ENCODE results near the gene APBB2. TPM values are rescaled to one million over a fixed set of nuclear protein-coding genes. Genes with fewer than 3 reads are reported as not detected.

APBB2 gene
- total and polyA plus RNA-seq, 4 donors = 4.8 to 31.5 (median 11.2) TPM

GRCh38 chr4:40837094-40837870, 377.1 kb downstream of the APBB2 start:
- H3K9me3 ChIP-seq (ENCODE audit: control insufficient read depth in 4 of 4, low read length in 3 of 4) = no peaks in the 10 kb centered on the region
- WGBS = 91% methylated on average over 16 of the region's 16 CpGs
- no peak overlapping the region for H3K4me3 ChIP-seq (ENCODE audit: low read depth in 1 of 3, low read length in 3 of 3)
- H3K4me1 ChIP-seq (ENCODE audit: control insufficient read depth in 4 of 4, insufficient read depth in 4 of 4, low read length in 3 of 4) = no peaks in the 10 kb centered on the region
- no peaks in the 10 kb centered on the region for H3K27me3 ChIP-seq (ENCODE audit: control insufficient read depth in 4 of 4, insufficient read depth in 4 of 4, low read length in 3 of 4)
- H3K9ac ChIP-seq (ENCODE audit: low read depth in 1 of 2, low read length in 2 of 2) = no peak overlapping the region
- peaks cover 0 to 16% (median 4%) of the 10 kb centered on the region in 4 donors for H3K36me3 ChIP-seq (ENCODE audit: control insufficient read depth in 4 of 4, insufficient read depth in 3 of 4, low read depth in 1 of 4, low read length in 3 of 4)
- no peak overlapping the region for H3K27ac ChIP-seq (ENCODE audit: low read depth in 1 of 2, low read length in 2 of 2)
- DNase-seq (ENCODE audit: low spot score) = no peak
- no peak for TF ChIP-seq JUND (IDR thresholded peaks at IDR 0.05)
- no peak for TF ChIP-seq NR2F2 (IDR thresholded peaks at IDR 0.05)
- no peak for TF ChIP-seq FOXA1 (IDR thresholded peaks at IDR 0.05)
- TF ChIP-seq EGR1 (IDR thresholded peaks at IDR 0.05; ENCODE audit: low read depth in 2 of 2) = no peak
- no peak for TF ChIP-seq TAF1 (conservative IDR thresholded peaks at IDR 0.05)
- no peak for TF ChIP-seq RXRA (IDR thresholded peaks at IDR 0.05)
- TF ChIP-seq HNF4G (IDR thresholded peaks at IDR 0.05) = no peak
- no peak for TF ChIP-seq ATF3 (IDR thresholded peaks at IDR 0.05)
- no peak for TF ChIP-seq RAD21 (IDR thresholded peaks at IDR 0.05)

GRCh38 chr4:40833212-40833611, 381.1 kb downstream of the APBB2 start:
- H3K4me1 ChIP-seq (ENCODE audit: control insufficient read depth in 4 of 4, insufficient read depth in 4 of 4, low read length in 3 of 4) = no peaks in the 10 kb centered on the region
- peaks cover 0 to 22% (median 2%) of the 10 kb centered on the region in 4 donors for H3K36me3 ChIP-seq (ENCODE audit: control insufficient read depth in 4 of 4, insufficient read depth in 3 of 4, low read depth in 1 of 4, low read length in 3 of 4)
- WGBS = 96% methylated on average over 11 of the region's 11 CpGs
- H3K9ac ChIP-seq (ENCODE audit: low read depth in 1 of 2, low read length in 2 of 2) = no peak overlapping the region
- DNase-seq (ENCODE audit: low spot score) = no peak
- H3K27ac ChIP-seq (ENCODE audit: low read depth in 1 of 2, low read length in 2 of 2) = no peak overlapping the region
- no peak for TF ChIP-seq EGR1 (IDR thresholded peaks at IDR 0.05; ENCODE audit: low read depth in 2 of 2)
- no peak for TF ChIP-seq JUND (IDR thresholded peaks at IDR 0.05)
- no peak for TF ChIP-seq NR2F2 (IDR thresholded peaks at IDR 0.05)
- TF ChIP-seq REST (IDR thresholded peaks at IDR 0.05) = no peak
- no peak for TF ChIP-seq FOXA1 (IDR thresholded peaks at IDR 0.05)
- no peaks in the 10 kb centered on the region for H3K9me3 ChIP-seq (ENCODE audit: control insufficient read depth in 4 of 4, low read length in 3 of 4)
- H3K27me3 ChIP-seq (ENCODE audit: control insufficient read depth in 4 of 4, insufficient read depth in 4 of 4, low read length in 3 of 4) = no peaks in the 10 kb centered on the region
- no peak overlapping the region for H3K4me3 ChIP-seq (ENCODE audit: low read depth in 1 of 3, low read length in 3 of 3)

- Histone ChIP-seq H3K36me3 (ENCODE audit: control insufficient read depth in 4 of 4, insufficient read depth in 3 of 4, low read depth in 1 of 4, low read length in 3 of 4) (peaks cover 0 to 22% (median 4%) of the 10 kb centered on the region in 4 donors), H3K9me3 (ENCODE audit: control insufficient read depth in 4 of 4, low read length in 3 of 4) (no peaks in the 10 kb centered on the region), H3K9ac (ENCODE audit: low read depth in 1 of 2, low read length in 2 of 2) (no peak overlapping the region), H3K4me3 (ENCODE audit: low read depth in 1 of 3, low read length in 3 of 3) (no peak overlapping the region), H3K27me3 (ENCODE audit: control insufficient read depth in 4 of 4, insufficient read depth in 4 of 4, low read length in 3 of 4) (no peaks in the 10 kb centered on the region), H3K4me1 (ENCODE audit: control insufficient read depth in 4 of 4, insufficient read depth in 4 of 4, low read length in 3 of 4) (no peaks in the 10 kb centered on the region), H3K27ac (ENCODE audit: low read depth in 1 of 2, low read length in 2 of 2) (no peak overlapping the region)
- DNase-seq (ENCODE audit: low spot score) = no peak
- 91% methylated on average over 11 of the region's 11 CpGs for WGBS
- TF ChIP-seq EGR1 (IDR thresholded peaks at IDR 0.05; ENCODE audit: low read depth in 2 of 2) (no peak), JUND (IDR thresholded peaks at IDR 0.05) (no peak), FOXA2 (IDR thresholded peaks at IDR 0.05) (no peak), NR2F2 (IDR thresholded peaks at IDR 0.05) (no peak), YY1 (IDR thresholded peaks at IDR 0.05) (no peak), HNF4G (IDR thresholded peaks at IDR 0.05) (no peak), RAD21 (IDR thresholded peaks at IDR 0.05) (no peak), CTCF (IDR thresholded peaks at IDR 0.05; ENCODE audit: low read depth, low read length, missing input control) (no peak), GABPA (IDR thresholded peaks at IDR 0.05 in 1 of 2, conservative IDR thresholded peaks at IDR 0.05 in 1 of 2) (no peak), RXRA (IDR thresholded peaks at IDR 0.05) (no peak), SP1 (IDR thresholded peaks at IDR 0.05) (no peak), FOXA1 (IDR thresholded peaks at IDR 0.05) (no peak), ZBTB33 (IDR thresholded peaks at IDR 0.05) (no peak), MAX (IDR thresholded peaks at IDR 0.05) (no peak), TAF1 (conservative IDR thresholded peaks at IDR 0.05) (no peak), ATF3 (IDR thresholded peaks at IDR 0.05) (no peak), HNF4A (conservative IDR thresholded peaks at IDR 0.05) (no peak)
Observed at GRCh38 chr4:40832175-40832574, 382.2 kb downstream of the APBB2 start.

Measured in liver (tissue), 9 donors.